ENCODE measurements around the gene MRPS22.
"Not testable (repeated sequence)": the region's sequence is repeated elsewhere in the genome, so short reads cannot be mapped to it uniquely, and the experiment has no call there.

MRPS22 gene

DNA sequence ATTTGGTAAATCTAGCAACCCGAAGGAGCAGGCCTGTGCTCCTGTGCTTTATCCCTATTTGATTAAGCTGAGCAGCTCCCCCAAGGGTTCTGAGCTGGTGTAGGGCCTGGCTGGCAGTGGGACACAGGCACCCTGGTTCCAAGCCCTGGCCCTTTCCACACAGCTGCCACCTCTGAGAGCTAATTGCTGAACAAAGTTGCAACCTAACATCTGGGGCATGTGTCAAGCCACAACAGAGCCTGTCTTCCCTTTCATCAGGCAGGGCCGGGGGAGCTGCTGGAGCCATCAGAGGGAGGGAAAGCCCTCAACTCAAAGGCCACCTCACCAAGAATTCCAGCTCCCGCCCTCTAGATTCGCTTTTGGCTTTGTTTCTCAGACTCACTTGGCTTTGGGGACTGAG is 17.1 kb upstream of the MRPS22 start:
- TF ChIP-seq, protein P1, sequence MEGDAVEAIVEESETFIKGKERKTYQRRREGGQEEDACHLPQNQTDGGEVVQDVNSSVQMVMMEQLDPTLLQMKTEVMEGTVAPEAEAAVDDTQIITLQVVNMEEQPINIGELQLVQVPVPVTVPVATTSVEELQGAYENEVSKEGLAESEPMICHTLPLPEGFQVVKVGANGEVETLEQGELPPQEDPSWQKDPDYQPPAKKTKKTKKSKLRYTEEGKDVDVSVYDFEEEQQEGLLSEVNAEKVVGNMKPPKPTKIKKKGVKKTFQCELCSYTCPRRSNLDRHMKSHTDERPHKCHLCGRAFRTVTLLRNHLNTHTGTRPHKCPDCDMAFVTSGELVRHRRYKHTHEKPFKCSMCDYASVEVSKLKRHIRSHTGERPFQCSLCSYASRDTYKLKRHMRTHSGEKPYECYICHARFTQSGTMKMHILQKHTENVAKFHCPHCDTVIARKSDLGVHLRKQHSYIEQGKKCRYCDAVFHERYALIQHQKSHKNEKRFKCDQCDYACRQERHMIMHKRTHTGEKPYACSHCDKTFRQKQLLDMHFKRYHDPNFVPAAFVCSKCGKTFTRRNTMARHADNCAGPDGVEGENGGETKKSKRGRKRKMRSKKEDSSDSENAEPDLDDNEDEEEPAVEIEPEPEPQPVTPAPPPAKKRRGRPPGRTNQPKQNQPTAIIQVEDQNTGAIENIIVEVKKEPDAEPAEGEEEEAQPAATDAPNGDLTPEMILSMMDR (IDR thresholded peaks at IDR 0.05; ENCODE audit: low read depth, low read length): no peak
- no peak for DNase-seq (ENCODE audit: extremely low read depth, low read depth)

DNA sequence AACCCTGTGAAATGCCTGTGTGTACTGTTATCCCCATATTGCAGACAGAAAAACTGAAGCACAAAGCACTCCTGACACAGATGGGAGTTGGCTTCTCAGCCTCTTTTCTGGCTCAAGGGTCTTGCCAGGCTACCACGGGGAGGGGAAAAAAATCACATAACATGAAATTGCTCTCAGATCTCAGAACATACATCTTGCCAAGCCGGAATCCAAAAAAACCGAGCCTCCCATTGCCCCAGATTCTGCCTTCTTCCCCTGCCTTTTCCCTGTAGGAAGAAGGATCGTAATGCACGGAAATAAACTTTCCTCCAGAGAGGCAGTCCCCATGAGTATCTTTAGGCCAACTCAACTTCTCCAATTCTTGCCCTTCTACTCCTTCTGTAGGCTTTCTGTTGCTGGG is 16.6 kb upstream of the MRPS22 start:
- TF ChIP-seq, protein P1 (IDR thresholded peaks at IDR 0.05; ENCODE audit: low read depth, low read length): no peak
- no peak for DNase-seq (ENCODE audit: extremely low read depth, low read depth)

DNA sequence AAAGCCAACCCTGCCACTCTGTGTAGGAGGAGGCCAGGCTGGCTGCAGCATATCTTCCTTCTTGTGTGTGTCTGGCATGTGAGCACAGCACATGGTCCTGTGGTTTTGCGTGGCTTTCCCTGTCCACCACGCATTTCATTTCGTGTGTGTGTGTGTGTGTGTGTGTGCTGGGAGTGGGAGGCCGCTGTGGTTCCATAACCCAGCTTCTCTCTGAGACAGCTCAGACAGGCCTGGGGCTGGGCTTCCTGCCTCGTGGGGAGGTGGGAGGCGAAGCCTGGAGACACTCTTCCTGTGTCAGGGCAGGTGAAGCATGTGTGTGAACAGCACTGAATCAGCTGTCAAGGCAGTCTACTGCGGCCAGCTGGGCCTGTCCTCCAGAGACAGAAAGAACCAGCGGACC is 16.0 kb upstream of the MRPS22 start:
- TF ChIP-seq, protein P1 (IDR thresholded peaks at IDR 0.05; ENCODE audit: low read depth, low read length): no peak
- no peak for DNase-seq (ENCODE audit: extremely low read depth, low read depth)

DNA sequence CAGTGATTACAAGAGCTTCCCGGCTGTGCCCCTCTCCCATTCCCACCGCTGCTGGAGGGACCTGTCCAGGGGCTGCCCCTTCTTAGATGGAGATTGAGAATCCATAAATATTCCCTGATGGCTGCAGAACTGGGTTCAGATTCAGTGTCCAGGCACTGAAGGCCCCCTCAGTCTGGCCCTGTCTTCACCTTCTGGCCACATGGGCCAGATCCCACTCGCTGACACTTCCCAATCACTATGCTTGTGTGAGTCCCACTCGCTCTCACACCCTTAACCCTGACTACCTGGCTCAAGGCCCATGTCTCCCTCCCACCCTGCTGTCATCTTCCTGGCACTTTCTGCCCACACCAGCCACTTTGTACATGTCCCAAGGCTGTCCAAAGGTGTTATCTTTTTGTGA is 15.5 kb upstream of the MRPS22 start:
- TF ChIP-seq, protein P1 (IDR thresholded peaks at IDR 0.05; ENCODE audit: low read depth, low read length): no peak

DNA sequence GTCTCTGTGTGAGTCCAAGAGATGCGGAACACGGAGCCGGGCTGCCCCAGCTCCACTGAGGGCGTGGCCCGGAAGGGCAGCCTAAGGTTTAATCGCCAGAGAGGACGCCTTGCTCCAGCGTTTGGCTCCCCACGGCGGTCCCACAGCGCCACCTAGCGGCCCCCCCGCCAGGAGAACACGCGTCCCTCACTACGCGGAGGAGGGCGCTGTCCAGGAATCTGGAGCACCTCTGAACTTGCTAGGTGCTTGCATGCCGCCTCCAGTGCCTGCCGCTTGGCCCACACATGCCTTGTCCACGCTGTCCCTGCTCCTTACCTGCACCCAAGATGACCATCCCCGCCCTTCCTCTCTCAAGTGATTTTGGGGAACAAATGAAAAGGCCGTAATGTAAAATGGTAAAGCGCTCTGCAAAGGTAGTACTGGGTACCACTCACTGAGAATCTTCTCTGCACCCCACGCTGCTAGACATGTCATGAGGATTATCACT is 14.4 kb upstream of the MRPS22 start:
- peak; percentile 56 for DNase-seq (ENCODE audit: extremely low read depth, low read depth)
- TF ChIP-seq, protein P1 (IDR thresholded peaks at IDR 0.05; ENCODE audit: low read depth, low read length): no peak; the same call in none of the 2 replicates

More for the DNA sequence above, 15.5 kb upstream of the MRPS22 start:
- no peak for DNase-seq (ENCODE audit: extremely low read depth, low read depth)

DNA sequence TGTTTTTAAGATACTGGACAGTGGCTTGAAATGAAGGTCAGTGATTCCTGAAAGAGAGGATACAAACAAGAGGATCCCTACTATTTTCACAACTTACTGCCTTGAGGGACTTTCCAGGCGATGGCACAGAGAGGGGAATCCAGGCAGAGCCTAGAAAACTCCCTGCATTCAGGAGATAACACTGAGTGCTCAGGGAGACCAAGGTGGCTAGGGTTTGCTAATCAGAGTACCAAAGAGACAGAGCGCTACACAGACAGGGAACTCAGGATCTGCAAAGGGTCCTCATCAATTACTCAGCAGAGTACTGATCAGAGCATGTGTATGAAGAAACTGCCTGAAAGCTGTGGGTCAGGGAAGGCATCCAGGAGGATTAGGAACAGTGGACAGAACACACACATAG is 11.7 kb upstream of the MRPS22 start:
- TF ChIP-seq, protein P1 (IDR thresholded peaks at IDR 0.05; ENCODE audit: low read depth, low read length): no peak
- no peak for DNase-seq (ENCODE audit: extremely low read depth, low read depth)

DNA sequence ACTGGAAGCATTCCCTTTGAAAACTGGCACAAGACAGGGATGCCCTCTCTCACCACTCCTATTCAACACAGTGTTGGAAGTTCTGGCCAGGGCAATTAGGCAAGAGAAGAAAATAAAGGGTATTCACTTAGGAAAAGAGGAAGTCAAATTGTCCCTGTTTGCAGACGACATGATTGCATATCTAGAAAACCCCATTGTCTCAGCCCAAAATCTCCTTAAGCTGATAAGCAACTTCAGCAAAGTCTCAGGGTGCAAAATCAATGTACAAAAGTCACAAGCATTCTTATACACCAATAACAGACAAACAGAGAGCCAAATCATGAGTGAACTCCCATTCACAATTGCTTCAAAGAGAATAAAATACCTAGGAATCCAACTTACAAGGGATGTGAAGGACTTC is 9.1 kb upstream of the MRPS22 start:
- not testable (repeated sequence) for DNase-seq (ENCODE audit: extremely low read depth, low read depth)

DNA sequence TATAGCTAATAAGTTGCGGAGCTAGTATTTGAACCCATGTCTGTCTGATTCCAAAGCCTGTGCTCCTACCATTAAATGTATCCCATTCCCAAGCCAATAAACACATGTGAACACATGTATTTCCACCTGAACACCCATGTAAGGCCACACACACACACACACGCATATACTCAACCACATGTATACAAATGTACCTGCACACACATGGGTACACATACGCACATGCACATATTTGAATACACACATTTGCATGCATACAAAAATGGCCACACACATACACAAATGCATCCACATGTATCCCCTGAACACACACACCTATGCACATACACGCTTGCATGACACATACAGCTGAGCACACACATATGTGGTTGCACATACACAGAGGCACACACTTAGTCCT is 5.4 kb upstream of the MRPS22 start:
- TF ChIP-seq, protein P1 (IDR thresholded peaks at IDR 0.05; ENCODE audit: low read depth, low read length): no peak
- DNase-seq (ENCODE audit: extremely low read depth, low read depth): no peak

All from AG09319 (cell line).